T-cell (primary cell): ENCODE data around the gene CACNB2. TPM values are rescaled to one million over a fixed set of nuclear protein-coding genes. Genes with fewer than 3 reads are reported as not detected.
"Not testable (repeated sequence)": the region's sequence is repeated elsewhere in the genome, so short reads cannot be mapped to it uniquely, and the experiment has no call there.

Source experiments
- ATAC-seq, 4 experiments: fragments of 200-7000 bp in 3 of 4; fragments of 150-1000 bp in 1 of 4; cut with Tn5 transposase; replicated peaks in 1 of 4; 1 replicate in 3 of 4; 2 replicates in 1 of 4; pipeline ENCODE4 v1.10.0; 2021; ENCODE audit warnings: moderate library complexity in 3 of 4, mild to moderate bottlenecking in 2 of 4, moderate number of reproducible peaks in 1 of 4
- CTCF ChIA-PET, 2 donors: fragments of 300-600 bp; sonication (Branson Sonifier 250); formaldehyde crosslinking; loops; one replicate each; lab custom pipeline; 2022; ENCODE audit warnings: antibody characterized with exemption in 2 of 2; lab: Charles Lee
- POLR2A ChIA-PET, 2 donors: fragments of 300-600 bp; sonication (Branson Sonifier 250); formaldehyde crosslinking; loops; one replicate each; lab custom pipeline; 2022; ENCODE audit warnings: antibody characterized with exemption in 2 of 2; lab: Charles Lee
- DNase-seq, 35 experiments: peaks; one replicate each; pipeline versions ENCODE4 v3.0.0 to v3.0.0-alpha.2; 2013 to 2023
- H3K27ac ChIP-seq: one replicate; pipeline ENCODE4 v1.5.1; 2013; ENCODE audit warnings: low read length
- H3K27me3 ChIP-seq, 2 experiments: replicated peaks in 1 of 2; 1 replicate in 1 of 2; 2 replicates in 1 of 2; pipeline versions ENCODE4 v1.6.1 to v1.7.0; 2013; ENCODE audit warnings: low read length in 1 of 2, mixed read lengths in 1 of 2; ENCODE audit not compliant: control insufficient read depth in 2 of 2, insufficient read depth in 2 of 2; ENCODE audit errors: extremely low read depth in 1 of 2
- H3K36me3 ChIP-seq, 2 donors: 1 replicate in 1 of 2; 2 replicates in 1 of 2; pipeline versions ENCODE4 v1.6.1 to v1.7.0; 2013; ENCODE audit warnings: low read length in 1 of 2; ENCODE audit not compliant: control insufficient read depth in 2 of 2, insufficient read depth in 1 of 2; ENCODE audit errors: extremely low read depth in 1 of 2
- H3K4me1 ChIP-seq, 2 experiments: 1 replicate in 1 of 2; 2 replicates in 1 of 2; pipeline versions ENCODE4 v1.6.1 to v1.7.0; 2013; ENCODE audit warnings: low read length in 2 of 2, mixed read lengths in 1 of 2; ENCODE audit not compliant: insufficient read depth in 2 of 2, control insufficient read depth in 1 of 2; ENCODE audit errors: extremely low read depth in 1 of 2
- H3K4me3 ChIP-seq, 2 donors: 1 replicate in 1 of 2; 2 replicates in 1 of 2; pipeline versions ENCODE4 v1.5.1 to v1.7.0; 2013; ENCODE audit warnings: mild to moderate bottlenecking in 2 of 2, low read length in 1 of 2, moderate library complexity in 1 of 2; ENCODE audit not compliant: control insufficient read depth in 1 of 2; ENCODE audit errors: extremely low read depth in 1 of 2
- H3K9me3 ChIP-seq: 2 replicates; pipeline ENCODE4 v1.7.0; 2013
- H3K27ac Mint-ChIP-seq, 2 donors: one replicate each; pipeline ENCODE4 v1.8.0; 2020 to 2021; ENCODE audit warnings: mild to moderate bottlenecking in 2 of 2, mixed read lengths in 2 of 2
- H3K27me3 Mint-ChIP-seq, 2 donors: one replicate each; pipeline ENCODE4 v1.8.0; 2021 to 2022; ENCODE audit warnings: mixed read lengths in 2 of 2
- H3K36me3 Mint-ChIP-seq: one replicate; pipeline ENCODE4 v1.8.0; 2021; ENCODE audit warnings: mixed read lengths
- H3K4me1 Mint-ChIP-seq, 3 donors: one replicate each; pipeline ENCODE4 v1.8.0; 2020 to 2022; ENCODE audit warnings: mixed read lengths in 3 of 3, mild to moderate bottlenecking in 1 of 3
- H3K4me3 Mint-ChIP-seq, 3 donors: one replicate each; pipeline ENCODE4 v1.8.0; 2020 to 2022; ENCODE audit warnings: mild to moderate bottlenecking in 3 of 3, mixed read lengths in 3 of 3, moderate library complexity in 3 of 3
- H3K9me3 Mint-ChIP-seq, 3 donors: one replicate each; pipeline ENCODE4 v1.8.0; 2020 to 2022; ENCODE audit warnings: mixed read lengths in 3 of 3
- WGBS: methylation state at CpG from one replicate; pipeline ENCODE4 v1.1.5; 2013; ENCODE audit warnings: missing lambda C conversion rate; ENCODE audit not compliant: insufficient coverage; 5-methylcytosine and 5-hydroxymethylcytosine counted together
- total RNA-seq, 35 experiments: library from RNA in 6 of 35; stranded (reverse) in 6 of 35; fragments of 120-200 nt in 1 of 35; gene quantifications; one replicate each; pipeline versions ENCODE4 v1.2.1 to v1.2.4 and lab custom pipeline; 2013 to 2026

The CACNB2 gene
- total RNA-seq, 5 donors from 2014 or later (not counting 1 experiment from before 2014, with no cell fraction given): not detected

- H3K27ac ChIP-seq, H3K9me3 ChIP-seq, H3K36me3 ChIP-seq, H3K4me1 ChIP-seq, ATAC-seq, H3K4me3 Mint-ChIP-seq, DNase-seq, H3K36me3 Mint-ChIP-seq, H3K4me1 Mint-ChIP-seq, CTCF ChIA-PET, H3K27me3 ChIP-seq, POLR2A ChIA-PET, H3K4me3 ChIP-seq, H3K9me3 Mint-ChIP-seq, H3K27ac Mint-ChIP-seq: not testable (repeated sequence)
- WGBS: 95% methylated on average over 2 of the region's 6 CpGs
- H3K27me3 Mint-ChIP-seq: peaks cover 0 to 18% of the 10 kb centered on the region in 2 donors
These were observed 305.4 kb downstream of the CACNB2 start for GRCh38 chr10:18445635-18446034.

GRCh38 chr10:18446205-18446604 lies 306.0 kb downstream of the CACNB2 start:
- DNase-seq (no peak), ATAC-seq (no peak)
- Histone ChIP-seq H3K27ac (no peak overlapping the region), H3K4me3 (no peak overlapping the region), H3K4me1 (no peaks in the 10 kb centered on the region), H3K9me3 (no peaks in the 10 kb centered on the region), H3K27me3 (no peaks in the 10 kb centered on the region), H3K36me3 (no peaks in the 10 kb centered on the region)
- ChIA-PET POLR2A (no interaction called here), CTCF (no interaction called here)
- Mint-ChIP-seq H3K27ac (no peak overlapping the region), H3K4me3 (no peak overlapping the region), H3K27me3 (peaks cover 0 to 18% of the 10 kb centered on the region in 2 donors), H3K36me3 (no peaks in the 10 kb centered on the region), H3K9me3 (no peaks in the 10 kb centered on the region), H3K4me1 (no peaks in the 10 kb centered on the region)

- no peaks in the 10 kb centered on the region for H3K4me1 Mint-ChIP-seq
- H3K36me3 Mint-ChIP-seq: no peaks in the 10 kb centered on the region
- ChIA-PET POLR2A (no interaction called here), CTCF (no interaction called here)
- H3K36me3 ChIP-seq: no peaks in the 10 kb centered on the region
- no peak overlapping the region for H3K4me3 ChIP-seq
- no peaks in the 10 kb centered on the region for H3K9me3 Mint-ChIP-seq
- H3K4me3 Mint-ChIP-seq: no peak overlapping the region
- WGBS: 51% methylated on average over 6 of the region's 7 CpGs
- peaks cover 0 to 18% of the 10 kb centered on the region in 2 donors for H3K27me3 Mint-ChIP-seq
- H3K4me1 ChIP-seq: no peaks in the 10 kb centered on the region
- H3K27ac Mint-ChIP-seq: no peak overlapping the region
- DNase-seq: no peak
- H3K27ac ChIP-seq: no peak overlapping the region
- H3K27me3 ChIP-seq: no peaks in the 10 kb centered on the region
- no peaks in the 10 kb centered on the region for H3K9me3 ChIP-seq
- no peak for ATAC-seq
These were observed 309.4 kb downstream of the CACNB2 start for GRCh38 chr10:18449611-18450026.

- ChIA-PET CTCF (interaction anchor here in 1 of 2 donors (0.7 kb wide), 1 partner anchor 1348 kb away, joined by 3 read pairs; no protein-coding TSS in a partner anchor), POLR2A (no interaction called here)
- Histone ChIP-seq H3K4me1 (no peaks in the 10 kb centered on the region), H3K36me3 (no peaks in the 10 kb centered on the region), H3K27me3 (no peaks in the 10 kb centered on the region), H3K27ac (no peak overlapping the region), H3K9me3 (no peaks in the 10 kb centered on the region), H3K4me3 (no peak overlapping the region)
- ATAC-seq (no peak), DNase-seq (no peak)
- Mint-ChIP-seq H3K9me3 (no peaks in the 10 kb centered on the region), H3K4me1 (no peaks in the 10 kb centered on the region), H3K27ac (no peak overlapping the region), H3K4me3 (no peak overlapping the region), H3K36me3 (no peaks in the 10 kb centered on the region), H3K27me3 (peaks cover 0 to 18% of the 10 kb centered on the region in 2 donors)
- WGBS: 49% methylated on average over 3 of the region's 6 CpGs
These were observed 310.1 kb downstream of the CACNB2 start for GRCh38 chr10:18450298-18450697.

- DNase-seq (no peak), ATAC-seq (no peak)
- Mint-ChIP-seq H3K36me3 (no peaks in the 10 kb centered on the region), H3K27ac (no peak overlapping the region), H3K4me1 (no peaks in the 10 kb centered on the region), H3K27me3 (no peaks in the 10 kb centered on the region), H3K9me3 (no peaks in the 10 kb centered on the region), H3K4me3 (no peak overlapping the region)
- no peaks in the 10 kb centered on the region for H3K9me3 ChIP-seq
- no peaks in the 10 kb centered on the region for H3K4me1 ChIP-seq
- H3K27me3 ChIP-seq: no peaks in the 10 kb centered on the region
- no peak overlapping the region for H3K4me3 ChIP-seq
- H3K27ac ChIP-seq: no peak overlapping the region
- WGBS: 50% methylated on average over 1 of the region's 1 CpG
- ChIA-PET POLR2A (interaction anchor here in 1 of 2 donors (0.6 kb wide), 1 partner anchor 10 kb away, joined by 3 read pairs; no protein-coding TSS in a partner anchor), CTCF (no interaction called here)
- H3K36me3 ChIP-seq: no peaks in the 10 kb centered on the region
These were observed 315.1 kb downstream of the CACNB2 start for GRCh38 chr10:18455086-18455884.

- no peaks in the 10 kb centered on the region for H3K27me3 ChIP-seq
- DNase-seq (no peak), ATAC-seq (no peak)
- Mint-ChIP-seq H3K4me1 (no peaks in the 10 kb centered on the region), H3K27ac (no peak overlapping the region), H3K9me3 (no peaks in the 10 kb centered on the region), H3K27me3 (no peaks in the 10 kb centered on the region), H3K36me3 (no peaks in the 10 kb centered on the region), H3K4me3 (no peak overlapping the region)
- no peaks in the 10 kb centered on the region for H3K4me1 ChIP-seq
- H3K9me3 ChIP-seq: no peaks in the 10 kb centered on the region
- ChIA-PET CTCF (no interaction called here), POLR2A (no interaction called here)
- H3K4me3 ChIP-seq: no peak overlapping the region
- H3K27ac ChIP-seq: no peak overlapping the region
- H3K36me3 ChIP-seq: no peaks in the 10 kb centered on the region
- 92% methylated on average over 1 of the region's 3 CpGs for WGBS
These were observed 316.8 kb downstream of the CACNB2 start for GRCh38 chr10:18456984-18457383.
